Mammary epithelial cell (primary cell): Measurements from ENCODE around the gene UGT1A4.

ENCODE experiments used
- EZH2 ChIP-seq: IDR thresholded peaks from 2 replicates; pipeline ENCODE4 v1.6.1; 2012; ENCODE audit warnings: low read length, inconsistent platforms, borderline replicate concordance
- TF ChIP-seq, protein P1 (sequence below), 2 donors: IDR thresholded peaks in 1 of 2; conservative IDR thresholded peaks in 1 of 2; 2 replicates each; pipeline ENCODE4 v1.5.1; 2011 to 2012; ENCODE audit warnings: inconsistent platforms in 2 of 2, low read length in 2 of 2, mild to moderate bottlenecking in 2 of 2, control low read depth in 1 of 2, low read depth in 1 of 2; ENCODE audit not compliant: insufficient read depth in 1 of 2; ENCODE audit errors: extremely low read depth in 1 of 2

GRCh38 chr2:233815861-233816260 is 97.3 kb downstream of the UGT1A4 start:
- no peak for TF ChIP-seq EZH2
- TF ChIP-seq, protein P1, sequence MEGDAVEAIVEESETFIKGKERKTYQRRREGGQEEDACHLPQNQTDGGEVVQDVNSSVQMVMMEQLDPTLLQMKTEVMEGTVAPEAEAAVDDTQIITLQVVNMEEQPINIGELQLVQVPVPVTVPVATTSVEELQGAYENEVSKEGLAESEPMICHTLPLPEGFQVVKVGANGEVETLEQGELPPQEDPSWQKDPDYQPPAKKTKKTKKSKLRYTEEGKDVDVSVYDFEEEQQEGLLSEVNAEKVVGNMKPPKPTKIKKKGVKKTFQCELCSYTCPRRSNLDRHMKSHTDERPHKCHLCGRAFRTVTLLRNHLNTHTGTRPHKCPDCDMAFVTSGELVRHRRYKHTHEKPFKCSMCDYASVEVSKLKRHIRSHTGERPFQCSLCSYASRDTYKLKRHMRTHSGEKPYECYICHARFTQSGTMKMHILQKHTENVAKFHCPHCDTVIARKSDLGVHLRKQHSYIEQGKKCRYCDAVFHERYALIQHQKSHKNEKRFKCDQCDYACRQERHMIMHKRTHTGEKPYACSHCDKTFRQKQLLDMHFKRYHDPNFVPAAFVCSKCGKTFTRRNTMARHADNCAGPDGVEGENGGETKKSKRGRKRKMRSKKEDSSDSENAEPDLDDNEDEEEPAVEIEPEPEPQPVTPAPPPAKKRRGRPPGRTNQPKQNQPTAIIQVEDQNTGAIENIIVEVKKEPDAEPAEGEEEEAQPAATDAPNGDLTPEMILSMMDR (conservative IDR thresholded peaks at IDR 0.05 in 1 of 2, IDR thresholded peaks at IDR 0.05 in 1 of 2; ENCODE audit: extremely low read depth in 1 of 2, insufficient read depth in 1 of 2, low read depth in 1 of 2, low read length in 2 of 2), result no peak
